HCT116 (cell line): ENCODE measurements around the gene RBM28. TPM values are rescaled to one million over a fixed set of nuclear protein-coding genes. Genes with fewer than 3 reads are reported as not detected.

Source experiments
- ATAC-seq: fragments of 200-7000 bp; cut with Tn5 transposase; 2 replicates; pipeline ENCODE4 v1.9.1; 2020; ENCODE audit warnings: mild to moderate bottlenecking, moderate library complexity
- BruUV-seq: library from RNA; stranded (reverse); fragments of 400-500 nt; replicated peaks from 2 replicates; lab custom pipeline; 2021; lab: Mats Ljungman, UMichigan
- CTCF ChIA-PET: fragments of 300-600 bp; sonication (Branson Sonifier 250); formaldehyde crosslinking; loops from one replicate; lab custom pipeline; 2021; ENCODE audit warnings: antibody characterized with exemption; lab: Charles Lee
- POLR2A ChIA-PET: fragments of 300-600, 350-600 bp; sonication (Branson Sonifier 250); formaldehyde crosslinking; loops from one replicate; lab custom pipeline; 2021; ENCODE audit warnings: antibody characterized with exemption; lab: Charles Lee
- RAD21 ChIA-PET, 2 experiments: fragments of 300-600 bp; sonication (Branson Sonifier 250); formaldehyde crosslinking; loops; one replicate each; lab custom pipeline; 2023; ENCODE audit warnings: low total read pairs in 2 of 2; ENCODE audit not compliant: uncharacterized antibody in 2 of 2, unreplicated experiment in 2 of 2, low non-redundant PET in 1 of 2; lab: Charles Lee
- DNase-seq: peaks from one replicate; pipeline ENCODE4 v3.0.0-alpha.2; 2010; ENCODE audit warnings: low read depth, low spot score
- H2AFZ ChIP-seq: fragments of 200-600 bp; shearing (Covaris generic), sonication (generic); 2 replicates; pipeline ENCODE4 v1.6.1; 2017; ENCODE audit warnings: low read depth, mixed run types, mixed read lengths, antibody characterized with exemption, low read length; ENCODE audit not compliant: poor library complexity, severe bottlenecking
- H3K27ac ChIP-seq: 2 replicates; pipeline ENCODE4 v1.5.1; 2012; ENCODE audit warnings: low read depth, low read length
- H3K27me3 ChIP-seq: fragments of 200-600 bp; sonication (generic); 2 replicates; pipeline ENCODE4 v1.6.1; 2016; ENCODE audit warnings: mixed run types, low read length, mixed read lengths; ENCODE audit not compliant: insufficient read depth
- H3K36me3 ChIP-seq, 2 experiments: fragments of 200-500 bp in 1 of 2; fragments of 200-600 bp in 1 of 2; sonication (Bioruptor generic) in 1 of 2; sonication (generic) in 1 of 2; 2 replicates each; pipeline versions ENCODE4 v1.5.1 to v1.6.1; 2014 to 2016; ENCODE audit warnings: low read length in 2 of 2, inconsistent platforms in 1 of 2, mixed read lengths in 1 of 2, mixed run types in 1 of 2; ENCODE audit not compliant: insufficient read depth in 2 of 2, control insufficient read depth in 1 of 2
- H3K4me1 ChIP-seq, 2 experiments: fragments of 200-600 bp in 1 of 2; sonication (generic) in 1 of 2; 2 replicates each; pipeline versions ENCODE4 v1.5.1 to v1.6.1; 2012 to 2017; ENCODE audit warnings: low read length in 2 of 2, inconsistent platforms in 1 of 2, mild to moderate bottlenecking in 1 of 2, mixed read lengths in 1 of 2, mixed run types in 1 of 2, moderate library complexity in 1 of 2; ENCODE audit not compliant: insufficient read depth in 2 of 2, control insufficient read depth in 1 of 2
- H3K4me2 ChIP-seq: fragments of 200-600 bp; sonication (generic); 2 replicates; pipeline ENCODE4 v1.6.1; 2017; ENCODE audit warnings: mixed run types, low read length, mixed read lengths
- H3K4me3 ChIP-seq, 2 experiments: fragments of 200-600 bp in 1 of 2; sonication (generic) in 1 of 2; replicated peaks in 1 of 2; 2 replicates each; pipeline ENCODE4 v1.5.1; 2011 to 2016; ENCODE audit warnings: low read length in 2 of 2, control low read depth in 1 of 2, low read depth in 1 of 2, mild to moderate bottlenecking in 1 of 2, mixed read lengths in 1 of 2, mixed run types in 1 of 2
- H3K79me2 ChIP-seq: fragments of 200-600 bp; sonication (generic); 2 replicates; pipeline ENCODE4 v1.6.1; 2017; ENCODE audit warnings: mild to moderate bottlenecking, mixed run types, low read length, moderate library complexity, mixed read lengths; ENCODE audit not compliant: insufficient read depth
- H3K9ac ChIP-seq: fragments of 200-600 bp; sonication (generic); 2 replicates; pipeline ENCODE4 v1.6.1; 2016; ENCODE audit warnings: low read length, mixed read lengths
- H3K9me2 ChIP-seq: fragments of 200-600 bp; sonication (generic), shearing (Covaris generic); 2 replicates; pipeline ENCODE4 v1.6.1; 2017; ENCODE audit warnings: mixed run types, mild to moderate bottlenecking, moderate library complexity; ENCODE audit not compliant: insufficient read depth
- H3K9me3 ChIP-seq, 2 experiments: fragments of 200-500 bp in 1 of 2; fragments of 200-600 bp in 1 of 2; sonication (Bioruptor generic) in 1 of 2; sonication (generic) in 1 of 2; 2 replicates each; pipeline ENCODE4 v1.6.1; 2014 to 2017; ENCODE audit warnings: low read length in 2 of 2, mixed read lengths in 2 of 2, inconsistent platforms in 1 of 2, low read depth in 1 of 2, mild to moderate bottlenecking in 1 of 2, mixed run types in 1 of 2, moderate library complexity in 1 of 2; ENCODE audit not compliant: control insufficient read depth in 1 of 2, insufficient read depth in 1 of 2
- H4K20me1 ChIP-seq: fragments of 200-600 bp; sonication (generic), shearing (Covaris generic); 2 replicates; pipeline ENCODE4 v1.6.1; 2017; ENCODE audit warnings: mixed run types, mild to moderate bottlenecking, moderate library complexity; ENCODE audit not compliant: insufficient read depth
- CEBPB ChIP-seq: IDR thresholded peaks from 2 replicates; pipeline ENCODE4 v1.6.1; 2012; ENCODE audit warnings: low read depth
- JUND ChIP-seq: IDR thresholded peaks from 2 replicates; pipeline ENCODE4 v1.6.1; 2012
- POLR2AphosphoS5 ChIP-seq: IDR thresholded peaks from 2 replicates; pipeline ENCODE4 v1.6.1; 2011; ENCODE audit warnings: mild to moderate bottlenecking, low read depth, low read length, moderate library complexity
- SP1 ChIP-seq: IDR thresholded peaks from 2 replicates; pipeline ENCODE4 v1.6.1; 2012; ENCODE audit warnings: low read depth
- TCF7L2 ChIP-seq: IDR thresholded peaks from 2 replicates; pipeline ENCODE4 v1.7.0; 2011; ENCODE audit warnings: borderline replicate concordance, inconsistent platforms; ENCODE audit not compliant: insufficient read depth, insufficient read length; ENCODE audit errors: extremely low read depth
- intact Hi-C: fragments of 100-400 bp; cut with micrococcal nuclease; formaldehyde crosslinking; loops from 2 replicates; pipeline ENCODE4 v1.10.0; 2022
- total RNA-seq: library from RNA; stranded (reverse); gene quantifications from one replicate; pipeline ENCODE4 v1.2.1, GENCODE V29; 2021; ENCODE audit not compliant: unreplicated experiment
- TF ChIP-seq, protein P1 (sequence below): IDR thresholded peaks from 2 replicates; pipeline ENCODE4 v1.6.1; 2012
- TF ChIP-seq, protein P2 (sequence below): IDR thresholded peaks from 2 replicates; pipeline ENCODE4 v1.6.1; 2011; ENCODE audit warnings: mild to moderate bottlenecking, low read length, moderate library complexity; ENCODE audit not compliant: insufficient replicate concordance; ENCODE audit errors: extremely low read depth
- TF ChIP-seq, protein P3 (sequence below), 3 experiments: fragments of 200-600 bp in 1 of 3; sonication (generic) in 1 of 3; IDR thresholded peaks in 2 of 3; conservative IDR thresholded peaks in 1 of 3; 2 replicates each; pipeline ENCODE4 v1.5.1; 2012 to 2017; ENCODE audit warnings: low read depth in 2 of 3, low read length in 2 of 3, antibody characterized with exemption in 1 of 3, borderline replicate concordance in 1 of 3, control low read depth in 1 of 3, mild to moderate bottlenecking in 1 of 3, mixed read lengths in 1 of 3, mixed run types in 1 of 3, moderate library complexity in 1 of 3; ENCODE audit not compliant: insufficient read depth in 1 of 3
- TF ChIP-seq, protein P4 (sequence below): IDR thresholded peaks from 2 replicates; pipeline ENCODE4 v1.6.1; 2012; ENCODE audit warnings: low read depth

RBM28 gene
- total RNA-seq, 1 experiment from 2014 or later = 66.3 TPM

DNA sequence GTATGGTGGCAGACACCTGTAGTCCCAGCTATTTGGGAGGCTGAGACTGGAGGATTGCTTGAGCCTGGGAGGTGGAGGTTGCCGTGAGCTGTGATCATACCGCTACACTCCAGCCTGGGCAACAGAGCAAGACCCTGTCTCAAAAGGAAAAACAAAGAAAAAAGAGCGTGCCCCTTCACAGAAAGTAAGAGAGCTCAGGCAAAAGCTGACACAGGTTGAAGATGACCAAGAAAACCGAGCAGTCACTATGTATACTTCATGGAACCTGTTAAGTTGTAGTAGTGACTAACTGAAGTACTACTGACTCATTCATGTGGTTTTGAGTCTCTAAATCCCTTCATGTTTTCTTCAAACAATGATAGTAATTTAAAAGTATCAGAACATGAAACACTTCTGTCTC lies 19.0 kb upstream of the RBM28 start:
- H3K9me3 ChIP-seq = no peaks in the 10 kb centered on the region
- peaks cover 6 to 18% of the 10 kb centered on the region in 2 experiments for H3K4me1 ChIP-seq
- no peak overlapping the region for H3K27ac ChIP-seq
- H4K20me1 ChIP-seq = no peaks in the 10 kb centered on the region
- TF ChIP-seq, protein P1, sequence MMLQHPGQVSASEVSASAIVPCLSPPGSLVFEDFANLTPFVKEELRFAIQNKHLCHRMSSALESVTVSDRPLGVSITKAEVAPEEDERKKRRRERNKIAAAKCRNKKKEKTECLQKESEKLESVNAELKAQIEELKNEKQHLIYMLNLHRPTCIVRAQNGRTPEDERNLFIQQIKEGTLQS = no peak
- TF ChIP-seq TCF7L2 (no peak), SP1 (no peak), JUND (no peak), CEBPB (no peak), POLR2AphosphoS5 (no peak)
- TF ChIP-seq, protein P2, sequence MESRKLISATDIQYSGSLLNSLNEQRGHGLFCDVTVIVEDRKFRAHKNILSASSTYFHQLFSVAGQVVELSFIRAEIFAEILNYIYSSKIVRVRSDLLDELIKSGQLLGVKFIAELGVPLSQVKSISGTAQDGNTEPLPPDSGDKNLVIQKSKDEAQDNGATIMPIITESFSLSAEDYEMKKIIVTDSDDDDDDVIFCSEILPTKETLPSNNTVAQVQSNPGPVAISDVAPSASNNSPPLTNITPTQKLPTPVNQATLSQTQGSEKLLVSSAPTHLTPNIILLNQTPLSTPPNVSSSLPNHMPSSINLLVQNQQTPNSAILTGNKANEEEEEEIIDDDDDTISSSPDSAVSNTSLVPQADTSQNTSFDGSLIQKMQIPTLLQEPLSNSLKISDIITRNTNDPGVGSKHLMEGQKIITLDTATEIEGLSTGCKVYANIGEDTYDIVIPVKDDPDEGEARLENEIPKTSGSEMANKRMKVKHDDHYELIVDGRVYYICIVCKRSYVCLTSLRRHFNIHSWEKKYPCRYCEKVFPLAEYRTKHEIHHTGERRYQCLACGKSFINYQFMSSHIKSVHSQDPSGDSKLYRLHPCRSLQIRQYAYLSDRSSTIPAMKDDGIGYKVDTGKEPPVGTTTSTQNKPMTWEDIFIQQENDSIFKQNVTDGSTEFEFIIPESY = no peak
- TF ChIP-seq, protein P3, sequence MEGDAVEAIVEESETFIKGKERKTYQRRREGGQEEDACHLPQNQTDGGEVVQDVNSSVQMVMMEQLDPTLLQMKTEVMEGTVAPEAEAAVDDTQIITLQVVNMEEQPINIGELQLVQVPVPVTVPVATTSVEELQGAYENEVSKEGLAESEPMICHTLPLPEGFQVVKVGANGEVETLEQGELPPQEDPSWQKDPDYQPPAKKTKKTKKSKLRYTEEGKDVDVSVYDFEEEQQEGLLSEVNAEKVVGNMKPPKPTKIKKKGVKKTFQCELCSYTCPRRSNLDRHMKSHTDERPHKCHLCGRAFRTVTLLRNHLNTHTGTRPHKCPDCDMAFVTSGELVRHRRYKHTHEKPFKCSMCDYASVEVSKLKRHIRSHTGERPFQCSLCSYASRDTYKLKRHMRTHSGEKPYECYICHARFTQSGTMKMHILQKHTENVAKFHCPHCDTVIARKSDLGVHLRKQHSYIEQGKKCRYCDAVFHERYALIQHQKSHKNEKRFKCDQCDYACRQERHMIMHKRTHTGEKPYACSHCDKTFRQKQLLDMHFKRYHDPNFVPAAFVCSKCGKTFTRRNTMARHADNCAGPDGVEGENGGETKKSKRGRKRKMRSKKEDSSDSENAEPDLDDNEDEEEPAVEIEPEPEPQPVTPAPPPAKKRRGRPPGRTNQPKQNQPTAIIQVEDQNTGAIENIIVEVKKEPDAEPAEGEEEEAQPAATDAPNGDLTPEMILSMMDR (IDR thresholded peaks at IDR 0.05 in 2 of 3, conservative IDR thresholded peaks at IDR 0.05 in 1 of 3; ENCODE audit: borderline replicate concordance in 1 of 3, insufficient read depth in 1 of 3, low read depth in 2 of 3, low read length in 2 of 3) = no peak
- TF ChIP-seq, protein P4, sequence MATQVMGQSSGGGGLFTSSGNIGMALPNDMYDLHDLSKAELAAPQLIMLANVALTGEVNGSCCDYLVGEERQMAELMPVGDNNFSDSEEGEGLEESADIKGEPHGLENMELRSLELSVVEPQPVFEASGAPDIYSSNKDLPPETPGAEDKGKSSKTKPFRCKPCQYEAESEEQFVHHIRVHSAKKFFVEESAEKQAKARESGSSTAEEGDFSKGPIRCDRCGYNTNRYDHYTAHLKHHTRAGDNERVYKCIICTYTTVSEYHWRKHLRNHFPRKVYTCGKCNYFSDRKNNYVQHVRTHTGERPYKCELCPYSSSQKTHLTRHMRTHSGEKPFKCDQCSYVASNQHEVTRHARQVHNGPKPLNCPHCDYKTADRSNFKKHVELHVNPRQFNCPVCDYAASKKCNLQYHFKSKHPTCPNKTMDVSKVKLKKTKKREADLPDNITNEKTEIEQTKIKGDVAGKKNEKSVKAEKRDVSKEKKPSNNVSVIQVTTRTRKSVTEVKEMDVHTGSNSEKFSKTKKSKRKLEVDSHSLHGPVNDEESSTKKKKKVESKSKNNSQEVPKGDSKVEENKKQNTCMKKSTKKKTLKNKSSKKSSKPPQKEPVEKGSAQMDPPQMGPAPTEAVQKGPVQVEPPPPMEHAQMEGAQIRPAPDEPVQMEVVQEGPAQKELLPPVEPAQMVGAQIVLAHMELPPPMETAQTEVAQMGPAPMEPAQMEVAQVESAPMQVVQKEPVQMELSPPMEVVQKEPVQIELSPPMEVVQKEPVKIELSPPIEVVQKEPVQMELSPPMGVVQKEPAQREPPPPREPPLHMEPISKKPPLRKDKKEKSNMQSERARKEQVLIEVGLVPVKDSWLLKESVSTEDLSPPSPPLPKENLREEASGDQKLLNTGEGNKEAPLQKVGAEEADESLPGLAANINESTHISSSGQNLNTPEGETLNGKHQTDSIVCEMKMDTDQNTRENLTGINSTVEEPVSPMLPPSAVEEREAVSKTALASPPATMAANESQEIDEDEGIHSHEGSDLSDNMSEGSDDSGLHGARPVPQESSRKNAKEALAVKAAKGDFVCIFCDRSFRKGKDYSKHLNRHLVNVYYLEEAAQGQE = no peak
- no peak overlapping the region for H3K9ac ChIP-seq
- no TSS peak for BruUV-seq
- ChIA-PET RAD21 (interaction anchor here in 1 of 2 experiments (1.0 kb wide), 1 partner anchor 25 kb away, joined by 3 read pairs; no protein-coding TSS in a partner anchor), POLR2A (no interaction called here), CTCF (interaction anchor here (1.0 kb wide), 1 partner anchor 15 kb away, joined by 3 read pairs; no protein-coding TSS in a partner anchor)
- intact Hi-C loops = no loop called here
- no peaks in the 10 kb centered on the region for H3K9me2 ChIP-seq
- DNase-seq = no peak
- no peaks in the 10 kb centered on the region for H3K79me2 ChIP-seq
- H3K27me3 ChIP-seq = peaks cover 11% of the 10 kb centered on the region; the same call in 1 of the 2 replicates
- no peak overlapping the region; the same call in 1 of the 2 replicates for H3K4me2 ChIP-seq
- H2AFZ ChIP-seq = peak overlapping the region; percentile 90
- H3K4me3 ChIP-seq = no peak overlapping the region
- no peaks in the 10 kb centered on the region for H3K36me3 ChIP-seq
- no peak for ATAC-seq
